ENCODE measurements around the gene OXT. TPM values are rescaled to one million over a fixed set of nuclear protein-coding genes. Genes with fewer than 3 reads are reported as not detected.
"Not testable (repeated sequence)": the region's sequence is repeated elsewhere in the genome, so short reads cannot be mapped to it uniquely, and the experiment has no call there.

Gene OXT
- total RNA-seq, 1 donor from 2014 or later: not detected

DNA sequence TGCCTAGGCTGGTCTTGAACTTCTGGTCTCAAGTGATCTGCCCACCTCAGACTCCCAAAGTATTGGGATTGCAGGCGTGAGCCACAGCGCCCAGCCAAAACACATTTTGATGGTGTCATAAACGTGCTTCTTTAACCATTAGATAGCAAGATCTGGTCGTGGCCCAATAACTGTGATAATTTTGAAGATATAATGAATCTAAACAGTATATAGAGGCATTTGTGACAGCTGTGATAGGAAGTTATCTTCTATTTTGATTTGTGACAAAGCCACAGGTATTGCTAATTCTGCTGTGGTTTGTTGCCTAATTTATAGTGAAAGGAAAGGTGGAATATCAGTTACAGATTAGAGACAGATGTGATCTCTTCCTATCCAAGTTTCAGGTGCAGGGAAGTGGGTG is 695 bp upstream of the OXT start:
- Mint-ChIP-seq H3K36me3 (ENCODE audit: insufficient read depth) (no peaks in the 10 kb centered on the region), H3K4me1 (ENCODE audit: low read depth) (peaks cover 6% of the 10 kb centered on the region), H3K4me3 (ENCODE audit: low read depth) (peak overlapping the region; percentile 56), H3K9me3 (ENCODE audit: low read depth) (no peaks in the 10 kb centered on the region), H3K27me3 (peaks cover 35% of the 10 kb centered on the region), H3K27ac (no peak overlapping the region)
- TF ChIP-seq, protein P1, sequence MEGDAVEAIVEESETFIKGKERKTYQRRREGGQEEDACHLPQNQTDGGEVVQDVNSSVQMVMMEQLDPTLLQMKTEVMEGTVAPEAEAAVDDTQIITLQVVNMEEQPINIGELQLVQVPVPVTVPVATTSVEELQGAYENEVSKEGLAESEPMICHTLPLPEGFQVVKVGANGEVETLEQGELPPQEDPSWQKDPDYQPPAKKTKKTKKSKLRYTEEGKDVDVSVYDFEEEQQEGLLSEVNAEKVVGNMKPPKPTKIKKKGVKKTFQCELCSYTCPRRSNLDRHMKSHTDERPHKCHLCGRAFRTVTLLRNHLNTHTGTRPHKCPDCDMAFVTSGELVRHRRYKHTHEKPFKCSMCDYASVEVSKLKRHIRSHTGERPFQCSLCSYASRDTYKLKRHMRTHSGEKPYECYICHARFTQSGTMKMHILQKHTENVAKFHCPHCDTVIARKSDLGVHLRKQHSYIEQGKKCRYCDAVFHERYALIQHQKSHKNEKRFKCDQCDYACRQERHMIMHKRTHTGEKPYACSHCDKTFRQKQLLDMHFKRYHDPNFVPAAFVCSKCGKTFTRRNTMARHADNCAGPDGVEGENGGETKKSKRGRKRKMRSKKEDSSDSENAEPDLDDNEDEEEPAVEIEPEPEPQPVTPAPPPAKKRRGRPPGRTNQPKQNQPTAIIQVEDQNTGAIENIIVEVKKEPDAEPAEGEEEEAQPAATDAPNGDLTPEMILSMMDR (IDR thresholded peaks at IDR 0.05; ENCODE audit: unreplicated experiment): no peak
- DNase-seq (ENCODE audit: low spot score, unreplicated experiment): no peak

DNA sequence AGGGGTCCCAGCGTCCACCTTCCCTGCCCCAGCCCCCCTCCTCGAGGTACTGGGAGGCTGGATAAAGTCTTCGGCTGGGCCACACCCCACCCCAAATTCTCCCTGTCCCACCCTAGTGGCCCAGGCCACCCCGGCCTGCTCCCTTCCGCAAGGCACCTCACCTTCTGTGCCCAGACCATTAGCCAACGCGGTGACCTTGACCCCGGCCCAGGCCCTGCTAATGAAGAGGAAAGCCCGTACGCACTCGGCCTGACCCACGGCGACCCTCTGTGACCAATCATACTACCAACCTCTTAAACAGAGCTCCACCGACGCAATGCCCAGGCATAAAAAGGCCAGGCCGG is 182 bp upstream of the OXT start:
- no peak for DNase-seq (ENCODE audit: low spot score, unreplicated experiment)
- H3K4me1 Mint-ChIP-seq (ENCODE audit: low read depth): peaks cover 6% of the 10 kb centered on the region
- TF ChIP-seq, protein P1 (IDR thresholded peaks at IDR 0.05; ENCODE audit: unreplicated experiment): no peak
- H3K27ac Mint-ChIP-seq: no peak overlapping the region
- no peaks in the 10 kb centered on the region for H3K9me3 Mint-ChIP-seq (ENCODE audit: low read depth)
- H3K36me3 Mint-ChIP-seq (ENCODE audit: insufficient read depth): no peaks in the 10 kb centered on the region
- no peak overlapping the region for H3K4me3 Mint-ChIP-seq (ENCODE audit: low read depth)
- H3K27me3 Mint-ChIP-seq: peaks cover 36% of the 10 kb centered on the region

DNA sequence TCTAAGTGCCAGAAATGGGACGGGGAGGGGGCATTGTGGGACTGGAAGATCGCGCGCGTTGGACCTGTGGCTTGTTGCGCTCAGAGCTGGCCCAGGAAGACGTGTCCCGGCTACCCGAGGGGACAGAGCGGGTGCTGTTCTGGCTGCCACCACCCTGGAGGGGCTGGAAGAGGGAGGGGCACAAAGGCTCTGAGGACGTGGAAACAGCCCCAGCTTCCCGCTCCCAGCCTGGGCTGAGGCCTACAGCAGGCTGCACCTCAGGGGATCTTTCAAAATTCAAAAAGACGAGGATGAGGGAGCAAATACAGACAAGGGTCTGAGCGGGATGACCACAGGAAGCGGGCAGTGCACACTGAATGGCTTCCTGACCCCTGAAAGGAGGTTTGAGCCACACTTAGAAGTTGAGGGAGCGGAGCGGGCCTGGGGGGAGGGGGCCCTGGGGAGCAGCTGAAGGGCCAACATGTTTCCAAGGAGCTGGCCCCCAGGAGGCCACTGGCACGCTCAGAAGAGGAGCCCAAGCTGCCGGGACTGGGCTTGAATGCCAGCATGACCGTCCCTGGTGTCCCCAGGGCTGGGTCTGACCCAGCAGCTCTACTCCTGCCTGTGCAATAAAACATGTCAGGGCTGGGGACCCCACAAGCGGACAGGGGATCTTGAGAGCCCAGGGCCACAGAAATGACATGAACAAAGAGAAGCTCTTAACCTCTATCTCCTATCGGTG is 1.3 kb downstream of the OXT start:
- Mint-ChIP-seq H3K27me3 (peaks cover 34% of the 10 kb centered on the region), H3K4me3 (ENCODE audit: low read depth) (peak overlapping the region; percentile 37), H3K4me1 (ENCODE audit: low read depth) (peaks cover 6% of the 10 kb centered on the region), H3K36me3 (ENCODE audit: insufficient read depth) (no peaks in the 10 kb centered on the region), H3K27ac (peak overlapping the region; percentile 78), H3K9me3 (ENCODE audit: low read depth) (no peaks in the 10 kb centered on the region)
- TF ChIP-seq, protein P1 (IDR thresholded peaks at IDR 0.05; ENCODE audit: unreplicated experiment): no peak
- no peak for DNase-seq (ENCODE audit: low spot score, unreplicated experiment)

DNA sequence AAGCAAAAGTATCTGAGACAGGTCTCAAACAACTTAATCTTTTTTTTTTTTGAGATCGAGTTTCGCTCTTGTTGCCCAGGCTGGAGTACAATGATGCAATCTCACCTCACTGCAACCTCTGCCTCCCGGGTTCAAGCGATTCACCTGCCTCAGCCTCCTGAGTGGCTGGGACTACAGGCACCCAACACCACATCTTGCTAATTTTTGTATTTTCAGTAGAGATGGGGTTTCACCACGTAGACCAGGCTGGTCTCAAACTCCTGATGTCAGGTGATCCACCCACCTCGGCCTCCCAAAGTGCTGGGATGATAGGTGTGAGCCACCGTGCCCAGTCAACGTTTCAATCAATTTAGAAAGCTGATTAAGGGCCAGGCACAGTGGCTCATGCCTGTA is 1.8 kb downstream of the OXT start:
- not testable (repeated sequence) for H3K9me3 Mint-ChIP-seq (ENCODE audit: low read depth); H3K4me3 Mint-ChIP-seq (ENCODE audit: low read depth); H3K36me3 Mint-ChIP-seq (ENCODE audit: insufficient read depth); H3K4me1 Mint-ChIP-seq (ENCODE audit: low read depth); H3K27ac Mint-ChIP-seq; DNase-seq (ENCODE audit: low spot score, unreplicated experiment)
- peaks cover 39% of the 10 kb centered on the region for H3K27me3 Mint-ChIP-seq

DNA sequence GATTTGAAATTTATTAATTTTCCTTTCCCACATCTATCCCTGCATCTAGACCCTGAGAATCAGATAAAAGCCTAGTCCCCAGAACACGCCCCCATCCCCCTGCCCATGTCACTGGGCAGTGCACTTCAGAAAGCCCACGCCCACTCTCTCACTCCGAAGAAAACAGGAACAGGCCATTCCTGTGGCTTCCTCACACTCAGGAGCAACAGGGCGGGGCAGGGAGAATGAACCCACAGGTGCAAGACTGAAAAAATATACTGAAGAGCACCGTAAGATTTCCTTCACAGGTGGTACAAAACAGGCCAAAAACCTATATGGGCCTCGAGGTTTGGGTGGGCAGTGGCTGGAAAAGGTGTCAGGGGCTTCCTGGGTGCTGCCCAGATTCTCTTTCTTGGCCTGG is 3.4 kb downstream of the OXT start:
- no peak overlapping the region for H3K4me3 Mint-ChIP-seq (ENCODE audit: low read depth)
- DNase-seq (ENCODE audit: low spot score, unreplicated experiment): no peak

DNA sequence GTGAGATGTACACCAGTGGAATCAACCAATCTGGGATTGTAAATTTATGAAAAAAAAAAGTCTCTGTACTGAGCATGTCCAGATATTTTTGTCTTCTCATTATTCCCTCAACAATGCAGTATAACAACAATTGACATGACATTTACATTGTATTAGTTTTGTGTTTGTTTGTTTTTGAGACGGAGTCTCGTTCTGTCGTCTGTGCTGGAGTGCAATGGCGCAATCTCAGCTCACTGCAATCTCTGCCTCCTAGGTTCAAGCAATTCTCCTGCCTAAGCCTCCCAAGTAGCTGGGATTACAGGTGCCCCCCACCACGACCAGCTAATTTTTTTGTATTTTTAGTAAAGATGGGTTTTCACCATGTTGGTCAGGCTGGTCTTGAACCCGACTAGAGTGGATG is 3.9 kb downstream of the OXT start:
- H3K36me3 Mint-ChIP-seq (ENCODE audit: insufficient read depth); DNase-seq (ENCODE audit: low spot score, unreplicated experiment); H3K4me3 Mint-ChIP-seq (ENCODE audit: low read depth); H3K4me1 Mint-ChIP-seq (ENCODE audit: low read depth); H3K27ac Mint-ChIP-seq; H3K9me3 Mint-ChIP-seq (ENCODE audit: low read depth): not testable (repeated sequence)
- peaks cover 54% of the 10 kb centered on the region for H3K27me3 Mint-ChIP-seq

More for the DNA sequence above, 3.4 kb downstream of the OXT start:
- Mint-ChIP-seq H3K4me1 (ENCODE audit: low read depth) (peaks cover 6% of the 10 kb centered on the region), H3K36me3 (ENCODE audit: insufficient read depth) (no peaks in the 10 kb centered on the region), H3K27me3 (peaks cover 49% of the 10 kb centered on the region), H3K27ac (no peak overlapping the region), H3K9me3 (ENCODE audit: low read depth) (no peaks in the 10 kb centered on the region)
- TF ChIP-seq, protein P1 (IDR thresholded peaks at IDR 0.05; ENCODE audit: unreplicated experiment): no peak
